Activated naive CD4-positive, alpha-beta T cell treated with anti-CD3 and anti-CD28 coated beads, Interleukin-2, amount 50 U/mL, for 16 hours (primary cell): ENCODE results near the gene CDKAL1.
"Not testable (repeated sequence)": the region's sequence is repeated elsewhere in the genome, so short reads cannot be mapped to it uniquely, and the experiment has no call there.

Source experiments
- DNase-seq: peaks from one replicate; pipeline ENCODE4 v3.0.0-alpha.2; 2020

The CDKAL1 gene

DNA sequence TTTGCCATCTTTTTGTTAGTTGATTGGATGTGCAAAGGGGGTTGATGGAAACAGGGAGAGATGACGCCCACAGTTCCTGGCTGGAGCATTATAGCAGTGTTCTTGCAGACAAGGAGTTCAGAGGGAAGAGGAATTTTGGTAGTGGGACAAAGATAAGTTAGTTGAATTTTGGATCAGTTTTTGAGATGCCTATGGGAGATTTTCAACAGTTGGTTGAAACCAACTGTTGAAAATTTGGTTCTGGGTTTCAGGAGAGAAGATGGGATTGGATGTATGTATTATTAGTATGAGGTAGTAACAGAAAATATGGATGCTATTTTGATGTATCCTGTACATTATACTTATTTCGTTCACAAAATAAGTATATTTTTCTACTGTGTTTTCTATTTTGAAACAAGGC lies 274.2 kb downstream of the CDKAL1 start:
- DNase-seq = no peak

DNA sequence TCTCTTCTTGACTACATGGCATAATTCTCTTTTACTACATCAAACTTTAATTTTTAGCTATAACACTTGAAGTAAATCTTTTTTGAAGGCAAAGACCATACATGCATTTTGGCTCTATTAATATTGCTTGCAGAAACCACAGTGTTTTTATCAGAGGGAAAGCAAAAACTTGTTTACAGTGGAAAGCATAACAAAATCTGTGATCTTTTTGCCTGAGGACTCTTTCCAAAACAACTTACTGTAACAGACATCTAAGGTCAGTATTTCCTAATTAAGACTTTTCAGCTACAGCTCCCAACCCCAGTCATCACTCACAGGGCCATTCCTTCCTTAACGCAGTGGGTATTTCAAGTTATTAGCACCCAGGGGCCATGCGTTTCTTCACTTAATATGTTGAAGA lies 274.7 kb downstream of the CDKAL1 start:
- DNase-seq = no peak

DNA sequence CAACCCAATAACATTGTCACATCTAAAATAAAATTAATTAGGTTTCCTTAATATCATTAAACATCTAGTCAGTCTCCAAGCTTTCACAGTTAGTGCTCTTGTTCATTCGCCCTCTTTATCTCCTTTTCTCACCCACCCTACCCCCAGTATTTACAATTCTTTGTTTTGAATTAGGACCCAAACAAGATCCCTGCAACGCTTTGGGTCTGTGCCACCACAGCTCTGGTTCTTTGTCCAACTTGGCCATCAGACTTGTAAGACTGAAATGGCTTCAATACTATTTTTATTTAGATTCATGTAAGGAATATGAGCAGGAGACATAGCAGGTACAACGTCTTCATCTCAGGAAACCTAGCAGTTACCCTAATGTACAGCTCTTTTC lies 276.5 kb downstream of the CDKAL1 start:
- DNase-seq = no peak

DNA sequence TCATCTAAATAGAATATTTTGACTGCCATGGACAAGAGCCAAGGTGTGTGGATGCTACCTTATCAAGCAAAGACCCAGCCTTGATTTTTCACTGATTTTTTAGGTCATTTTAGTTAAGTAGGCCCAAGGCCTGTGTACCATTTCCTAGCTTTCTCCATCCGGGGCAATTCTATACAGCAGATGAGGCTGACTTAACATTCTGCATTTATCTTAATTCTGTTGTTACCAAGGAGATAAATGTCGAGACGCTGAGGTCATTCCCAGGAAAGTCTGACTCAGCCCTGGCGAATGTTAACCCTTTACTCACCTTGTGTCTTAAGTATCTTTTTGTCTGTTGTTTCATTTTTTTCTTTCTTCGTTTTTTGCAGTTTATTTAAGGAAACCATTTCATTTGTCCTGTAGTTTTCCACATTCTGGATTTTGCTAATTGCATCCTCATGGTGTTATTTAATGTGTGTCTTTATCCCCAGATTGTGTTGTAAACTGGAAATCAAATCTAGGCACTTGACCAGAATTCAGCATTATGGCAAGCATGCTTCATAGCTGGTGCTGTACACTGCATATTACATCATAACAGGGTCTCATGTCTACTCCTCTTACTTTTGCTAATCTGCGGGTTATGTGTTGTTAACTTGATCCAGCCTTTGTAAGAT lies 277.0 kb downstream of the CDKAL1 start:
- no peak for DNase-seq

DNA sequence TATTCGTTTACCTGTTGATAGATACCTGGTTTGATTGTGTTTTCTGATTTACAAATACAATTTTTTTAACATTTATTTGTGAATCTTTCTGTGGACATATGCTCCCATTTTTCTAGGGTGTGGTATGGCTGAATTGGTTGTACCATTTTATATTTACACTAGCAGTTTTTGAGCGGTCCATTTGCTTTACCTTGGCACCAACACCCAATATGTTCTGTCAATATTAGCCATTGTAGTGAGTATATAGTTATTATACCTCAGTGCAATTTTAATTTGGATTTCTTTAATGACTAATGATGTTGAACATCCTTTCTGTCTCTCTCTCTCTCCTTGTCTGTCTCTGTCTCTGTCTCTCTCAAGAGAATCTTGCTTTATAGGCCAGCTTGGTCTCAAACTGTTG lies 278.5 kb downstream of the CDKAL1 start:
- no peak for DNase-seq

DNA sequence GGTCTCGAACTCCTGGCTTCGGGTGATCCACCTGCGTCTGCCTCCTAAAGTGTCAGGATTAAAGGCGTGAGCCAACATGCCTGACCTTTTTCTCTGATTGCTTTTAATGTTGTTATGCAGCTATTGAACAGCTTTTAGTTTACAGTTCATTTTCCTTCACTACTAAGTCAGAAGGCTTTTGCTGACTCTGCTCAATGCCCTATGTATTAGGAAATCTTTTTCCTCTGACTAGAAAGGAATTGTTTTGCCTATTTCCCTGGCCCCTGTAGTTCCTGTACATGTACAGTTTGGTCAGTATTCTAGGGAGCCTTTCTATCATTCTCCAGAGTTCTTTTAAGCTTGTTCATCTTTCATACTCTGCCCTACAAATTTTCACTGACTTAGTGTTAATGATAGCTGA lies 280.2 kb downstream of the CDKAL1 start:
- DNase-seq = no peak

DNA sequence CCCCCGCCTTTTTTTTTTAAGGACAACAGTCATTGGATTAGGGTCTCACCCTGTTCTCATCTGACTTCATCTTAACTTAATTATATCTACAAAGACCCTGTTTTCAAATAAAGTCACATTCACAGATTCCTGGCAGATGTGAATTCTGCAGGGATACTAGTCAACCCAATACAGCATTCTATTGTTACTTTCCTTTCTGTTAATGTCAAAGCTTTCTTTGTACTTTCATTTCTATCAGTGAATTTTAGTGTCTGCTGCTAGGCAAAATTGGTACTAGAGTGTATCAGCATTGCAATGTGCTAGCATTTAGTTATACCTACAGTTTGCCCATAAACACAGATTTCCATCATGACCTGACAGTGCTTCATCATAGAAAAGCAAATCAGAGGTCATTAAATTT lies 281.9 kb downstream of the CDKAL1 start:
- no peak for DNase-seq

DNA sequence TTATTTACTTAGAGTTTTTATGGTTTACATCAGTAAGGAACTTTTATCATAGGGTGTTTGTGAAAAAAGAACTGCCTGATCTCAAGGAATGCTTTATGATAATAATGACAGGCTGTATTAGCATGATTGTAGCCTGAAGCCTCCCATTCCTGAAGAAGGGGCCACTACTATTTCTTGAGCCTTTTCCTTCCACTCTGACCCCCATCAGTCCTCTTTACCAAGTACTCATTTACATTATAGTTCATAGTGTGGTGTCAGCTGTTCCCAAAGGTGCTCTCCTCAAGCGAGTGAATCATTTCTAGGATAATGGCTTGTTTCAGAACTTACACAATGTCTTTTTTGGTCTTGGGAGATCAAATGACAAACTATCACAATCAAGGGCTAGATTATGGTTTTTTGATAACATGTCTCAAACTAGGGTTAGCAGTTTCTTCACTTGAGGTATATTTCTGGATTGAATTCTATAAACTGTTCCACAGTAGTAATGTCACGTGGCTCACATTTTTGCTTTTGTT lies 283.6 kb downstream of the CDKAL1 start:
- DNase-seq = no peak

DNA sequence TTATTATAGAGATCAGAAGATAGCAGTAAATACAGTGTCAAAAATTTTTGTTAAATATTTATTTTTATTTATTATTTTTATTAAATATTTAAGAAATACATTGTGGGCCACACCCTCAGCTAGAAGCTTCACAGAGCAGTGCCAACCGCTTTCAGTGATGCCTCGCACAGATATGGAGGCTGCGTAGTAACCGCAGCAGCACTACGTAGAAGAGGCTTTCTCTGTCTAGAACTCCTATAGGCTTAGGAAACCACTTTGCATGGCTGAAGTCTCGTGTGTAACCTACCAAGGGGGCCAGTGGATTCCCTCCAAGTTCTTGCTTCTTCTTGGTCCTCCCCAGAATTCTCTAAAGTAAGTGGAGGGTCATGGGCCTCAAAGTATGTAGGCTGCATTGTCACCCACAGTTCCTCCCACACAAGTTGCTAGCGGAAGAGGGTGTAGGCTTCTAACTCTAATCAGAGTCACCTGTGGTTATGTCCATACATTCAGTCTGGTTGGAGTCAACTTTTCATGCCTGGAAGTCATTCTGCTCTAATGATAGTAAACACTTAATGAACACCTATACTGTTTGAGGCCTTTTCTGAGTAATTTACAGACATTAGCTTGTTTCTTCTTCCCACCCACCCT lies 285.6 kb downstream of the CDKAL1 start:
- DNase-seq = no peak

DNA sequence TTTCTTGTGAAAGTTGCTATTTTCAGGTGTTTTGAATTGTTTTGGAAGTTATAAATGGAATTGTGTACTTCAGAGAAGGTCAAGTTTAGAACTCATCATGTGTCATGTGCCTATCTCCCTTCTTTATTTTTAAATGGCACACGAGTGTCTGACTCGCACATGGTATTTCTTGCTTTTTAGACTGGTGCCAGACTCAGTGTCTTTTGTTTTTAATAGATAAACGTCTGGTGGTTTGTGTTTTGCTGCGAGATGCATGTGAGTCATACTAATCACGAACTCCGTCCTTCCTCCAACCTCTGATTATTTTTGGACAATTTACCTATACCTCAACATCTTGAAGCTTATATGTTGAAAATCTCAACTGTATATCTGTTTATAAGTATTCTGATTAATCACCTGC lies 292.1 kb downstream of the CDKAL1 start:
- no peak for DNase-seq

DNA sequence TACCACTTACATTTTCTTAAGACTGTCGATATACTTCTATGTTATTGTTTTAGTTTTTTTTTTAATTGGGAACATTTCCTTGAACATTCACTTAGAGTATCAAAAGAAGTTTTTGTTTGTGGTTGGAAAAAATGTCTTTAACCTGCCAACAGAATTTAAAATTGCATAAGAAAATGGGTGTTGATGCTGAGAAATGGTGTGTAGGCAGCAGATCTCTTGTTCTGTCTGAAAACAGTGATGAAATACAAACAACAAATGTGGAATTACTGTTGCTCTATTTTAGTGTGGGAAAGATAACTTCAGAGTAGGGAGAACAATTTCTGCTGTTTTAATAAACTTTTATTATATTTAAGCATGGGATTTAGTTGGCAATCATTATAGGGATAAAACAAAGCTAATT lies 293.5 kb downstream of the CDKAL1 start:
- no peak for DNase-seq

DNA sequence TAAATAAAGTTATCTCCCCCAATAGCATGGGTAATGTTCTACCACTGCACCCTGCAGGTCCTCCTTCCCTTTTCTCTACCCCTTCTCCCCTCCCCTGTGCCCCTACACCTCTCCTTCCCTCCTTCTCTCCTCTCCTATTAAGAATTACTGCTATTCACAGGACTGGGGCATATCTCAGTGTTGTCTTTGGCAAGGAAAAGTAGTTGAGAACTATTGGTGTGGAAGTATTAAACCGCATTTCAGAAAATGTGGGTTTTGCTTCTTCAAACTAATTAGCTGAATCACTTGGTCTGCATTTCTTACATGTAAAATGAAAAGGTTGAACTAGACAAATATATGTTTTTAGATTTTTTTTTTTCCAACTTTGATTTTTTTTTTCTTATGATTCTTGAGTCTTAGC lies 296.3 kb downstream of the CDKAL1 start:
- DNase-seq = no peak

DNA sequence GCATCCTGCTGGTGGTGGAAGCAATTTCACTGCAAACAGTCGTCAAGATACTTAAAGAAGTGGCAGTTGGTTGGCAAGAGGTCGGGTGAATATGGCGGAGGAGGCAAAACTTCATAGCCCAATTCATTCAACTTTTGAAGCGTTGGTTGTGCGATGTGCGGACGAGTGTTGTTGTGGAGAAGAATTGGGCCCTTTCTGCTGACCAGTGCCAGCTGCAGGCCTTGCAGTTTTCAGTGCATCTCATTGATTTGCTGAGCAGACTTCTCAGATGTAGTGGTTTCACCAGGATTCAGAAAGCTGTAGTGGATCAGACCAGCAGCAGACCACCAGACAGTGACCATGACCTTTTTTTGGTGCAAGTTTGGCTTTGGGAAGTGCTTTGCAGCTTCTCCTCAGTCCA lies 297.0 kb downstream of the CDKAL1 start:
- not testable (repeated sequence) for DNase-seq

DNA sequence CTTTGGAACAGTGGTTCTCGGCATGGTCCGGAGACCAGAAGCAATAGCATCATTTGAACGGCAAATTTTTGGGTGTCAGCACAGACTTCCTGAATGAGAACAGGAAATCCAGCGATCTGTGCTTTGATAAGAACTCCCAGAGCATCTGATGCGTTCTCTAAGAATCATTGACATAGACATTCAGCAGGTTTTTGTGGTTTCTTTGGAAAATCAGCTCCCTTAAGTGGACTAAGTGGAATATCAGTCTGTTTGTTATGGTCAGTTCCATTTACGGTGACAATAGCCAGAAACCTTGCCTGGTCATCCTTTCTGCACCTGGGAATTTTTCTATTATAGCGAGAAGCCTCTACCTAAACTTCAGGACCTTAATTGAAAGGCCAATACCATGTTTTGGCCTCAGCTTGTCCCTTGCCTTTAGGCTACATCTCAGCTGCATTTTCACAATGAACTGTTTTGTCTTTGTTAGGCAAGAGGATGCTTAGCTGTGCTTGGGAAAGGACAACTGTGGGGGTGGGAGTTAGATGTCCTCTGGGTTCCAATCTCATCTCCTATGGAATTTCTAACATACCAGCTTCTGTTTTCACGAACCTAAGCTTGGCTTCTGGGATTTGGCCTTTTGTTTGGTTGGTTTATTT lies 299.7 kb downstream of the CDKAL1 start:
- no peak for DNase-seq

DNA sequence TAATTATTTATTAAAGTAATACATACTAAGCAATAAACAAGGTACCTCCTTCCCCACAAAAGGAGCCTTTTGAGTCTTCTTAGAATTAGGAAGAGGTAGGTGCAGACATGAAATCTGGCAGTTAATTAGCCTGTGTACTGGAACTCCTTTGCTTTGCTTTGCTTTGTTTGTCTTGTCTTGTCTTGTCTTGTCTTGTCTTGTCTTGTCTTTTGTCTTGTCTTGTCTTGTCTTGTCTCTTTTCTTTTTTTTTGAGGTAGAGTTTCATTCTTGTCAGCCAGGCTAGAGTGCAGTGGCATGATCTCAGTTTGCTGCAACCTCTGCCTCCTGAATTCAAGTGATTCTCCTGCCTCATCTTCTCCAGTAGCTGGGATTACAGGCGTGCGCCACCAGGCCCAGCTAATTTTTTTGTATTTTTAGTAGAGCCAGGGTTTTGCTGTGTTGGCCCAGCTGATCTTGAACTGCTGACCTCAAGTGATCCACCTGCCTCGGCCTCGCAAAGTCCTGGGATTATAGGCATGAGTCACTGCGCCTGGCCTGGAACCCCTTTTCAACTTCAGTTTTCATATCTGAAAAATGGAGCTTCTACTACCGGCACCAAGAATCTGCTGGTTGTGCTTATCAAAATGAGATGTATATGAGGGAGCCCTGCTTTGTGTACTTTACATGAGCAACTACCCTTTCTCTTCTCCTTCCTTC lies 301.2 kb downstream of the CDKAL1 start:
- DNase-seq = no peak

DNA sequence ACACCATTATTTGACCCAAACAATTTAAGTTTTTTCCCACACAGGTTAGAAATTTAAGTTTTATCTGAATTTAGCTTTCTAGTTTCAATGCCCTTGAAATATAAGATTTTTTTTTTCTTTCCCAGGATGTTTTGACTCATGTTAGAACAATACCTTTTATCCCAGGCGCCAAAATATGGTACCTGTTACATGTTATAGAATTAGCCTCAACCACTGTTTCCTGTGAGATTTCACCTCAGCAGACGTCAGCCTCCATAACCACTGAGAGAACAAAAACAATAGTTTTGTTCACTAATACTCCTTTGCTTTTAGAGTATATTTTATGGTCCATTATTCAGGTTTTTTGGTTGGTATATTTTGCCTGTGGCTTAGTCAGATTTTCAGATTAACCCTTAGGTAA lies 302.9 kb downstream of the CDKAL1 start:
- no peak for DNase-seq

DNA sequence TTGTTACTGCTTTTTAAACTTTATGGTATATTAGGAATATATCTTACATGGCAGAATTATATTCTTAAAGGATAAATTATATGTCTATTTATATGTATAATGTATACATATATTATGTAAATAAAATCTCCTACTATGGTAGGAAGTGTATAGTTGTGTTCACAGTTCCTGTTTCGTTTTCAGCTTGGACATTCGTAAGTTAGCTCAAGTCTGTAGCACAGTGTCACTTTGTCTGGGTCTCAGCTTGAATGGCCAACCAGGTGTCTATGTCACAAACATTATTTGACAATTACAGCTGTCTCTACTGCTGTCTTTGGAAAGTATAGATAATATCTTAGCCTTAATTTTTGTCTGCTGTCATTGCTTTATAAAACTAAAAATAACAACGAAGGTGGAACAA lies 303.9 kb downstream of the CDKAL1 start:
- DNase-seq = no peak

DNA sequence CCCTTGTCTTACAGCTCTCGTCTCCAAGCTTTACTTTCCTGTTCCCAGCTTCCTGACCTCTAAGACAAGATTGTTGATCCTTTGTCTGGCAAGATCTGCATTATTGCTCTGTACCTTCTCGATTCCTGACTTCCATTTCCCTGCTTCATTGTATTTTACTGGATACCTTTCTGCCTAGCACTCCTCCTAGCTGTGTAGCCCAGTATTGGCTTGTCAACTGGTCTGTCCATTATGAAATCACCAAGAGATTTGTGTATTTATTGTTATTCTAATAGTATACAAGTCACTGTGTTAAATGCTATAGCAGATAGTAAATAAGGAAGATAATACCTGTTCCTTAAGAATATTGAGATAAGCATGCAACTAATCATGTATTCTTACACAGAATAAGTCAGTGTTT lies 305.4 kb downstream of the CDKAL1 start:
- no peak for DNase-seq

DNA sequence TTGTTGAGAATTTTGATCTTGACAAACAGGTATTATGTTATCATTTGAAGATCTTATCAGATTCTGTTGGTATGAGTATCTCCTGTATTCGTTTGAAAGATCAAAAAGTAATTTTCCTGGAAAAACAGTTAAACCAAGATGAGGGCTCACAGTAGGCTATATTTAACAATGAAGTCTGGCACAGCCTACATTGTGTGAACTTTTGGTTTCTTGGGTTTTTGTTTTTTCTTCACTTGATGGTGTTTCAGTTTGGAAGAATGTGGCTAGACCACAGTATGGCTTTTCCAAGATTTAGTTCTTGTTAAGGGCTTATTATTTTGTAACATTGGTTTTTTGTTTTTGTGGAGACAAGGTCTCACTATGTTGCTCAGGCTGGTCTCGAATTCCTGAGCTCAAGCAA lies 306.4 kb downstream of the CDKAL1 start:
- DNase-seq = no peak

DNA sequence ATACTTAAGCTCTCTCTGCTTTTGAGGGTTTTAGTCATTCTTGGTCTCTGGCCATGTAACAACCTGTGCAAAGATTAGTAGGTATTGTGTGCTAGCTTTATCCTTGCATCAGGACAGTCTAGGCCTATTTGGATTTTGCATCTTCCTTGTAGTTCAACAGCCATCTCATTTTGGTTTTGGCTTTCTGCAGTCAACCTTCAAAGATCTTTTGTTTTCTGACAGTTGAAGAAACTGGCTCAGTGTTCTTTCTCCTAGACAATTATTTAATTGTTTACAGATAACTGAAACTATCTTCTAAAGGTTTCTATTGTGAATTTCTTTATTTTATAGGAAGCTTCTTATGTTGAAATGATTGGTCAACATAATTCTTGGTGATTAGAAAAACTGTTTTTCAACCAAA lies 307.5 kb downstream of the CDKAL1 start:
- DNase-seq = no peak

DNA sequence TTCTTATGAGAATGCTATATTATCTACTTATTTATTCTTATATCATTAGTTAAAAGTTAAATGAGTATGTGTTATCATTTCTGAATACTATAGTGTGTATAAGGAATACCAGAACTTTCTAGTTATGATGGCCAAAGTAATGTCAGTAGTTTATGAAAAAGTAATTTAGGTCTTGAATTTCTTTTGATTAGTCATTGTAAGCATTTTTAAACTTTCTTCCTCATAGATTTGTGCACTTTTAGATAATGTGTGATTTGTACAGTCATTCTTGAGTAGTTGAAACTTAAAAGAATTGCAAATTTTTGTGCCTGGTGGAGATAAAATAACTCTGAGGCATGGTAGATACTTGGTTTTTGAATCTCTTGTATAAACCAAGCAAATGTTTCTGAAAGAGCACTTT lies 311.3 kb downstream of the CDKAL1 start:
- no peak for DNase-seq

DNA sequence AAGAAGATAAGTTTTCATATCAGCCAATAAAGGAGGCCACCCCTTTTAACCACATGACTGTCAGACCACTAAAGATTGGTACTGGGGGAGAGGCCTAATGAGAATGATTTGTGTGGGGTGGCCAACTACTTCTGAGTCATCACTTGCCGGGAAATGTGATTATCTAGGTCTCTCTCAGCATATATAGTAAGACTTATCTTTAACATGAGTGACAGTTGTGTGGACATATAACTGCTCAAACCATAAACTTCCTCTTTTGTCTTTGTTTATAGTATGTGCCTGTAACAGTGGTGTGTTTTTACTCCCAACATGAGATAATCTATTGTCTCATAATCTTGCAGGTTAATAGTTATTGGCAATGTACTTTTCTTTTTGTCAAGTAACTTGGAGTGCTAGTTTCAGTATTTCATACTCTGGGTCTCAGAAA lies 312.4 kb downstream of the CDKAL1 start:
- DNase-seq = no peak

DNA sequence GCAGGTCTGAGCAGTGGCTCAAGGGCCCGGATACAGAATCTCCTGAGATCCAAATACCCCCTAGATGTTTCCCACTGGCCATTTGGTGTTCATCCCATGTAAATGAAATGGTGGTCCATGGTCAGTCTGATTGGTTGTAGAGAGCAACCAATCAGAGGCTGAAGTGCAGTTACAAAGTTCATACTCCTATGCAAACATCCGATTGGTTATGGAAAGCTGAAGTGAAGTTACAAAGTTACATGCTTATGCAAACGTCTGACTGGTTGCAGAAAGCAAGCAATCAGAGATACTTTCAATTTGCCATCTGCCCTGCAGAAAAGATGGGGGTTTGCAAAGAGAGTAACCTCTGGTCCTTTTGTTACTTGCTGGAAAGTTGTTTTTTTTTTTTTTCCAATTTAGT lies 313.6 kb downstream of the CDKAL1 start:
- DNase-seq = no peak
